Calu3 (cell line): ENCODE measurements around the gene TRAPPC5. TPM values are rescaled to one million over a fixed set of nuclear protein-coding genes. Genes with fewer than 3 reads are reported as not detected.

Experiments
- BruUV-seq: library from RNA; stranded (reverse); fragments of 400-500 nt; replicated peaks from 2 replicates; lab custom pipeline; 2021; lab: Mats Ljungman, UMichigan
- CTCF ChIA-PET: fragments of 300-600 bp; sonication (Branson Sonifier 250); formaldehyde crosslinking; loops from one replicate; lab custom pipeline; 2022; ENCODE audit warnings: antibody characterized with exemption; lab: Charles Lee
- DNase-seq: peaks from one replicate; pipeline ENCODE4 v3.0.0; 2022
- H3K27ac Mint-ChIP-seq: one replicate; pipeline ENCODE4 v1.8.0; 2022; ENCODE audit warnings: mixed read lengths; ENCODE audit not compliant: unreplicated experiment
- H3K27me3 Mint-ChIP-seq: one replicate; pipeline ENCODE4 v1.8.0; 2022; ENCODE audit warnings: mixed read lengths; ENCODE audit not compliant: unreplicated experiment
- H3K36me3 Mint-ChIP-seq: one replicate; pipeline ENCODE4 v1.8.0; 2022; ENCODE audit warnings: mild to moderate bottlenecking, moderate library complexity, mixed read lengths; ENCODE audit not compliant: insufficient read depth, unreplicated experiment
- H3K4me1 Mint-ChIP-seq: one replicate; pipeline ENCODE4 v1.8.0; 2022; ENCODE audit warnings: mild to moderate bottlenecking, low read depth, mixed read lengths; ENCODE audit not compliant: unreplicated experiment
- H3K4me3 Mint-ChIP-seq: one replicate; pipeline ENCODE4 v1.8.0; 2022; ENCODE audit warnings: mild to moderate bottlenecking, low read depth, moderate library complexity, mixed read lengths; ENCODE audit not compliant: unreplicated experiment
- H3K9me3 Mint-ChIP-seq: one replicate; pipeline ENCODE4 v1.8.0; 2022; ENCODE audit warnings: low read depth, mixed read lengths; ENCODE audit not compliant: unreplicated experiment
- intact Hi-C: fragments of 100-400 bp; cut with micrococcal nuclease; formaldehyde crosslinking; loops from one replicate; pipeline ENCODE4 v1.10.0; 2022; ENCODE audit not compliant: unreplicated experiment
- total RNA-seq: library from RNA; stranded (reverse); gene quantifications from 2 replicates; pipeline ENCODE4 v1.2.3, GENCODE V29; 2022
- TF ChIP-seq, protein P1 (sequence below): fragments of 200-600 bp; IDR thresholded peaks from one replicate; pipeline ENCODE4 v1.8.0; 2022; ENCODE audit warnings: antibody characterized with exemption; ENCODE audit not compliant: unreplicated experiment

Gene TRAPPC5
- total RNA-seq, 1 experiment from 2014 or later, result 82.4 TPM

DNA sequence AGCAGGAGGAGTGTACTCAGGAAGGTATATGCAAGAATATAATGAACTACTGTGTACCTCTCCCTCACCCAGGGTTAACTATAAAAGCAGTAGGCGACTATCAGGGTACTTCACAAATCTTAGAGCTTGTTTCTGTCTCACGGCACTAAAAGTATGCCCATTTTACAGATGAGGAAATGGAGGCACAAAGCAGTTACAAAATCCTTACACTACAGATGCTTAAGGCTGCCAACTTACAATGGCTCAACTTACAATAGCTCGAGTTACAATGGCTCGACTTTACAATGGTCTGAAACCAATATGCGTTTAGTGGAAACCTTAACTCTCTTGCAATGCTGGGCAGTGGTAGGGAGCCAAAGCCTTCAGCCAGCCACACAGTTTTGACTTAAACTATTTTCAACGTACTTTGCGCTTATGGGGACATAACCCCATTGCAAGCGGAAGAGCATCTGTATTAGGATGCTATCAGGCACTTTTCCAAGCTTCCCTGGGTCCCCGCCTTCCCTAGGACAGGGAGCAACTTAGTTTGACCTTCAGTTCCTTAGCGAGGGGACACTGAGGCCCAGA is 17.2 kb downstream of the TRAPPC5 start:
- H3K27ac Mint-ChIP-seq, result no peak overlapping the region
- CTCF ChIA-PET, result interaction anchor here (0.5 kb wide), 1 partner anchor 487 kb away, joined by 3 read pairs; no protein-coding TSS in a partner anchor
- intact Hi-C loops, result no loop called here

DNA sequence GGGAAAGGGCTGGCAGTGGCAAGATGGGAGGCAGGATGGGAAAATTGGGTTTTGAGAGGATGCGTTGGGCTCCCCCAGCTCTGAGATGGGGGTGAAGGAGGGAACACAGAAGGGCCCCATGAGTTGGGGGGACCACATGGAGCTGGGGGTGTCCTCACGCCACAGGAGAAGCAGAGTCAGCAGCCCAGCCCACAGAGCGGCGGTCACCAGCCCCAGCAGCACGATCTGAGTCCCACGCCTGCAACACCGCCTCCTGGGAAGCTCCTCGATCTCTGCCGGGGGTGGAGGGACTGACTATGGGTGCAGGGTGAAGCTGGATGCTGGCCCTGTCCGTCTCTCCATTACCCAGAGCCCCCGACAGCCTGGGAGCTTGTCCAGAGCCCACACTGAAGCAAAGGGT is 17.9 kb downstream of the TRAPPC5 start:
- CTCF ChIA-PET, result no interaction called here
- intact Hi-C loops, result no loop called here

More for the DNA sequence above, 17.2 kb downstream of the TRAPPC5 start:
- Mint-ChIP-seq H3K4me1 (no peaks in the 10 kb centered on the region), H3K36me3 (no peaks in the 10 kb centered on the region), H3K4me3 (no peak overlapping the region), H3K9me3 (no peaks in the 10 kb centered on the region), H3K27me3 (peaks cover 54% of the 10 kb centered on the region)
- TF ChIP-seq, protein P1, sequence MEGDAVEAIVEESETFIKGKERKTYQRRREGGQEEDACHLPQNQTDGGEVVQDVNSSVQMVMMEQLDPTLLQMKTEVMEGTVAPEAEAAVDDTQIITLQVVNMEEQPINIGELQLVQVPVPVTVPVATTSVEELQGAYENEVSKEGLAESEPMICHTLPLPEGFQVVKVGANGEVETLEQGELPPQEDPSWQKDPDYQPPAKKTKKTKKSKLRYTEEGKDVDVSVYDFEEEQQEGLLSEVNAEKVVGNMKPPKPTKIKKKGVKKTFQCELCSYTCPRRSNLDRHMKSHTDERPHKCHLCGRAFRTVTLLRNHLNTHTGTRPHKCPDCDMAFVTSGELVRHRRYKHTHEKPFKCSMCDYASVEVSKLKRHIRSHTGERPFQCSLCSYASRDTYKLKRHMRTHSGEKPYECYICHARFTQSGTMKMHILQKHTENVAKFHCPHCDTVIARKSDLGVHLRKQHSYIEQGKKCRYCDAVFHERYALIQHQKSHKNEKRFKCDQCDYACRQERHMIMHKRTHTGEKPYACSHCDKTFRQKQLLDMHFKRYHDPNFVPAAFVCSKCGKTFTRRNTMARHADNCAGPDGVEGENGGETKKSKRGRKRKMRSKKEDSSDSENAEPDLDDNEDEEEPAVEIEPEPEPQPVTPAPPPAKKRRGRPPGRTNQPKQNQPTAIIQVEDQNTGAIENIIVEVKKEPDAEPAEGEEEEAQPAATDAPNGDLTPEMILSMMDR, result no peak
- DNase-seq, result no peak
- no TSS peak for BruUV-seq

DNA sequence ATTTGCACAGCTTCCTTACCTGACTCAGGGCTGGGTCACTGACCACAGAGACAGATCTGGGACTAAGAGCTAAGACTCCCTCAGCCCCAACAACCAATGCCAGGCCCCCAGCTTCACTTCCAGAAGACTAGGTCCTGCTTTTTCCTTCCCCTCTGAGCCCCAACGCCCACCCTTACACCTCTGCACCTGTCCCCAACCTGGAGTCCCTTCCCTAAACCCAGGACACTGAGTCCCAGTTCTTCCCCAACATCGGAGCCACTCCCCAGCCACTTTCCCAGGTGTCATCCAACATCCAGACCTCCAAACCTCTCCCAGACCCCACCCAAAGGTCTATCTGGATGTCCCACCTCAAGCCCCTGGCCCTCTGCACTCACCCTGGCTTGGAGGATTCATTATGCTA is 18.4 kb downstream of the TRAPPC5 start:
- DNase-seq, result no peak
- intact Hi-C loops, result no loop called here
- Mint-ChIP-seq H3K27ac (no peak overlapping the region), H3K27me3 (peaks cover 66% of the 10 kb centered on the region), H3K4me3 (no peak overlapping the region), H3K36me3 (no peaks in the 10 kb centered on the region), H3K9me3 (no peaks in the 10 kb centered on the region), H3K4me1 (no peaks in the 10 kb centered on the region)
- TF ChIP-seq, protein P1, result no peak
- BruUV-seq, result no TSS peak
- CTCF ChIA-PET, result no interaction called here

More for the DNA sequence above, 17.9 kb downstream of the TRAPPC5 start:
- TF ChIP-seq, protein P1, result no peak
- H3K9me3 Mint-ChIP-seq, result no peaks in the 10 kb centered on the region
- H3K27ac Mint-ChIP-seq, result no peak overlapping the region
- H3K4me1 Mint-ChIP-seq, result no peaks in the 10 kb centered on the region
- H3K27me3 Mint-ChIP-seq, result peaks cover 62% of the 10 kb centered on the region
- no peaks in the 10 kb centered on the region for H3K36me3 Mint-ChIP-seq
- no TSS peak for BruUV-seq
- DNase-seq, result no peak
- no peak overlapping the region for H3K4me3 Mint-ChIP-seq

DNA sequence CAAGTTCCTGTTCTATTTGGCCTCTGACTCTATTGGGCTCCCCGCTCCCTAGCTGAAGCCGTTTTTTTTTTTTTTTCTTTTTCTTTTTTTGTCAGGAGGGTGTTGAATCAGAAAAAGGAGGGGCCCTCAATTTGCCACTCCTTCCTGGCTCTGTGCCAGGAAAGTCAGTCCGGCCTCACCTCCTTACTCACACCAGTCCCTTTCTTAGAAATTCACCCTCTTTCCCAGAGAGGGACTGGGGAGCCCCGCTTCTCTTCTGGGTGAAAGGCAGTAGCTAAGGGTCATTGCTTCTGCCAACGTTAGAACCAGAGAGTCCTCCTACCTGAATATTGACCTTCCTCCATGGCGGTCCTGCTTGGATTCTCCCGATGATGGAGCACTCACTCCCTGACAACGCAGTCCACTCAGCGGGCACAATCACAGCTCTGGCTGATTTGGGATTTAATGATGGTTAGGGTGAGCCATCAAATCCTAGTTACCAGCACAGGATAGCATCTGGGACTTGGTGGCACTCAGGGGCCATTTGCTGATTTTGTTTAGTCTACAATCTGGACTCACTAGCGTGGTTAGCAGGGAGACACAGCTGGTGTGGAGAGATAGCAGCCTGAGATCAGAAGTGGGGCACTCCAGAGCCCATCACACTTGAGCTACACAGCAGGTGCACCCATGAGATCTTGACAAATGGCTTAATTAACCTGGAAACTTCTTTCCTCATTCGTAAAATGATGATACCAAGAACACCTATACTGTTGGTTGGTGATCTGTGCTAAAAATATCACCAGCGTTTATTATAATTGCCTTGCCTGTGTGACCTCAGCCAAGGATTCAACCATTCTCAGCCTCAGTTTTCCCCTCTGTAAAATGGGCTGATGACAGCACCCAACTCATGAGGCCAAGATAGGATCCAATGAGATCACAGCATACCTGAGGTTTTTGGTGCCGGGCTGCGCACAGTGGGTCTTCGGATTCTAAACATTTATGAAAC is 19.1 kb downstream of the TRAPPC5 start:
- peaks cover 71% of the 10 kb centered on the region for H3K27me3 Mint-ChIP-seq
- H3K4me3 Mint-ChIP-seq, result no peak overlapping the region
- TF ChIP-seq, protein P1, result no peak
- no peak overlapping the region for H3K27ac Mint-ChIP-seq
- CTCF ChIA-PET, result no interaction called here
- H3K9me3 Mint-ChIP-seq, result no peaks in the 10 kb centered on the region
- no peaks in the 10 kb centered on the region for H3K36me3 Mint-ChIP-seq
- H3K4me1 Mint-ChIP-seq, result no peaks in the 10 kb centered on the region
- BruUV-seq, result no TSS peak
- DNase-seq, result no peak
- intact Hi-C loops, result no loop called here
